Mesenchymal stem cell (in vitro differentiated cells and primary cell): ENCODE results near the gene PXDN.
"Not testable (repeated sequence)": the region's sequence is repeated elsewhere in the genome, so short reads cannot be mapped to it uniquely, and the experiment has no call there.

Experiments
- DNase-seq: peaks from one replicate; pipeline ENCODE4 v3.0.0-alpha.2; 2013
- H2AFZ ChIP-seq: one replicate; pipeline ENCODE4 v1.6.1; 2013; ENCODE audit warnings: low read depth, mild to moderate bottlenecking, control low read depth, inconsistent platforms, low read length, moderate library complexity
- H2AK5ac ChIP-seq: 2 replicates; pipeline ENCODE4 v1.6.1; 2013; ENCODE audit warnings: low read length, moderate library complexity, mild to moderate bottlenecking, inconsistent platforms; ENCODE audit not compliant: severe bottlenecking
- H2BK120ac ChIP-seq: one replicate; pipeline ENCODE4 v1.6.1; 2013; ENCODE audit warnings: low read depth, mild to moderate bottlenecking, inconsistent platforms, low read length, moderate library complexity
- H2BK12ac ChIP-seq, 2 experiments: one replicate each; pipeline ENCODE4 v1.6.1; 2013; ENCODE audit warnings: inconsistent platforms in 2 of 2, low read length in 2 of 2, mild to moderate bottlenecking in 2 of 2, moderate library complexity in 2 of 2, control low read depth in 1 of 2
- H2BK15ac ChIP-seq: one replicate; pipeline ENCODE4 v1.6.1; 2013; ENCODE audit warnings: mild to moderate bottlenecking, low read depth, inconsistent platforms; ENCODE audit not compliant: poor library complexity, severe bottlenecking
- H2BK5ac ChIP-seq: 2 replicates; pipeline ENCODE4 v1.6.1; 2013; ENCODE audit warnings: low read depth, mild to moderate bottlenecking, low read length, control low read depth, inconsistent platforms; ENCODE audit not compliant: poor library complexity, severe bottlenecking
- H3K14ac ChIP-seq, 2 experiments: one replicate each; pipeline ENCODE4 v1.6.1; 2013; ENCODE audit warnings: inconsistent platforms in 2 of 2, low read length in 2 of 2, control low read depth in 1 of 2, mild to moderate bottlenecking in 1 of 2, moderate library complexity in 1 of 2
- H3K18ac ChIP-seq, 2 experiments: one replicate each; pipeline ENCODE4 v1.6.1; 2013; ENCODE audit warnings: inconsistent platforms in 2 of 2, low read length in 2 of 2, control low read depth in 1 of 2, low read depth in 1 of 2, mild to moderate bottlenecking in 1 of 2
- H3K23ac ChIP-seq, 2 experiments: one replicate each; pipeline ENCODE4 v1.6.1; 2013; ENCODE audit warnings: inconsistent platforms in 2 of 2, low read length in 2 of 2, mild to moderate bottlenecking in 2 of 2, moderate library complexity in 2 of 2, control low read depth in 1 of 2
- H3K27ac ChIP-seq: 2 replicates; pipeline ENCODE4 v1.5.1; 2013; ENCODE audit warnings: mild to moderate bottlenecking, moderate library complexity, low read length, control low read depth, inconsistent platforms; ENCODE audit not compliant: poor library complexity, severe bottlenecking
- H3K27me3 ChIP-seq, 2 experiments: 2 replicates each; pipeline versions ENCODE4 v1.6.1 to v1.7.0; 2013; ENCODE audit warnings: low read length in 2 of 2, mild to moderate bottlenecking in 2 of 2, moderate library complexity in 2 of 2, control low read depth in 1 of 2, inconsistent platforms in 1 of 2; ENCODE audit not compliant: control insufficient read depth in 1 of 2, insufficient read depth in 1 of 2
- H3K36me3 ChIP-seq, 2 experiments: 2 replicates each; pipeline versions ENCODE4 v1.6.1 to v1.7.0; 2013; ENCODE audit warnings: low read length in 2 of 2, control low read depth in 1 of 2, inconsistent platforms in 1 of 2, low read depth in 1 of 2, mild to moderate bottlenecking in 1 of 2; ENCODE audit not compliant: insufficient read depth in 2 of 2, control insufficient read depth in 1 of 2
- H3K4ac ChIP-seq, 2 experiments: one replicate each; pipeline ENCODE4 v1.6.1; 2013; ENCODE audit warnings: inconsistent platforms in 2 of 2, low read length in 2 of 2, mild to moderate bottlenecking in 2 of 2, moderate library complexity in 2 of 2, control low read depth in 1 of 2, low read depth in 1 of 2
- H3K4me1 ChIP-seq: 2 replicates; pipeline ENCODE4 v1.6.1; 2013; ENCODE audit warnings: low read depth, low read length, control low read depth; ENCODE audit not compliant: control insufficient read depth, insufficient read depth
- H3K4me2 ChIP-seq: 2 replicates; pipeline ENCODE4 v1.6.1; 2013; ENCODE audit warnings: low read length, mild to moderate bottlenecking, inconsistent platforms; ENCODE audit not compliant: poor library complexity, severe bottlenecking
- H3K4me3 ChIP-seq, 2 experiments: 2 replicates each; pipeline versions ENCODE4 v1.5.1 to v1.7.0; 2013; ENCODE audit warnings: low read length in 2 of 2, mild to moderate bottlenecking in 2 of 2, control low read depth in 1 of 2, low read depth in 1 of 2; ENCODE audit not compliant: insufficient read depth in 1 of 2
- H3K79me1 ChIP-seq: replicated peaks from 2 replicates; pipeline ENCODE4 v1.6.1; 2013; ENCODE audit warnings: mild to moderate bottlenecking, control low read depth, low read length, inconsistent platforms; ENCODE audit not compliant: poor library complexity, severe bottlenecking
- H3K9ac ChIP-seq: 2 replicates; pipeline ENCODE4 v1.7.0; 2013; ENCODE audit warnings: mild to moderate bottlenecking, low read length, moderate library complexity
- H3K9me3 ChIP-seq: 2 replicates; pipeline ENCODE4 v1.7.0; 2013; ENCODE audit warnings: mild to moderate bottlenecking, low read length; ENCODE audit not compliant: control insufficient read depth
- H4K8ac ChIP-seq: one replicate; pipeline ENCODE4 v1.6.1; 2013; ENCODE audit warnings: inconsistent platforms, mild to moderate bottlenecking, low read length, moderate library complexity
- H4K91ac ChIP-seq: one replicate; pipeline ENCODE4 v1.6.1; 2013; ENCODE audit warnings: mild to moderate bottlenecking, low read length, inconsistent platforms
- WGBS: methylation state at CpG from one replicate; pipeline ENCODE4 v1.1.7; 2013; ENCODE audit warnings: mixed read lengths; 5-methylcytosine and 5-hydroxymethylcytosine counted together

PXDN gene

GRCh38 chr2:1717113-1717512, 27.2 kb downstream of the PXDN start:
- H3K4me1 ChIP-seq = peaks cover 53% of the 10 kb centered on the region
- H3K23ac ChIP-seq = no peak overlapping the region
- no peak overlapping the region for H2AFZ ChIP-seq
- no peak overlapping the region for H2BK120ac ChIP-seq
- peaks cover 0 to 44% of the 10 kb centered on the region in 2 experiments for H3K36me3 ChIP-seq
- H2BK12ac ChIP-seq = no peak overlapping the region
- H4K91ac ChIP-seq = no peak overlapping the region
- H3K9ac ChIP-seq = no peak overlapping the region
- H4K8ac ChIP-seq = no peak overlapping the region
- H3K18ac ChIP-seq = no peak overlapping the region
- no peak overlapping the region for H3K4ac ChIP-seq
- no peak overlapping the region for H2BK5ac ChIP-seq
- WGBS = 87% methylated on average over 9 of the region's 9 CpGs
- H3K27ac ChIP-seq = no peak overlapping the region
- H3K27me3 ChIP-seq = no peaks in the 10 kb centered on the region
- no peaks in the 10 kb centered on the region for H3K9me3 ChIP-seq
- no peak overlapping the region for H3K14ac ChIP-seq
- no peaks in the 10 kb centered on the region for H3K79me1 ChIP-seq
- no peak for DNase-seq
- no peak overlapping the region for H3K4me2 ChIP-seq
- H2AK5ac ChIP-seq = no peak overlapping the region
- no peak overlapping the region for H2BK15ac ChIP-seq
- no peak overlapping the region for H3K4me3 ChIP-seq

GRCh38 chr2:1716441-1716840, 27.9 kb downstream of the PXDN start:
- Histone ChIP-seq H2AK5ac (peak overlapping the region; percentile 38), H2BK15ac (no peak overlapping the region), H3K18ac (no peak overlapping the region), H3K79me1 (no peaks in the 10 kb centered on the region), H3K4me2 (no peak overlapping the region), H3K9ac (no peak overlapping the region), H2BK120ac (no peak overlapping the region), H2AFZ (no peak overlapping the region), H3K36me3 (peaks cover 0 to 47% of the 10 kb centered on the region in 2 experiments), H3K4ac (no peak overlapping the region), H3K27ac (no peak overlapping the region), H3K4me1 (peaks cover 50% of the 10 kb centered on the region), H3K14ac (peak overlapping the region in 1 of 2 experiments; percentile 45), H4K91ac (peak overlapping the region; percentile 11), H3K23ac (no peak overlapping the region), H2BK12ac (no peak overlapping the region), H3K9me3 (no peaks in the 10 kb centered on the region), H2BK5ac (no peak overlapping the region), H3K4me3 (no peak overlapping the region), H3K27me3 (no peaks in the 10 kb centered on the region), H4K8ac (no peak overlapping the region)
- WGBS = 96% methylated on average over 9 of the region's 9 CpGs
- DNase-seq = no peak

- H2AK5ac ChIP-seq, H3K4me2 ChIP-seq, H2BK120ac ChIP-seq, H3K27me3 ChIP-seq, H3K23ac ChIP-seq, H3K9me3 ChIP-seq, DNase-seq, H3K14ac ChIP-seq, H2AFZ ChIP-seq, H3K27ac ChIP-seq, H2BK15ac ChIP-seq, H3K4ac ChIP-seq, H4K8ac ChIP-seq, H3K79me1 ChIP-seq, H3K9ac ChIP-seq, H3K4me3 ChIP-seq, H2BK5ac ChIP-seq: not testable (repeated sequence)
- peak overlapping the region in 1 of 2 experiments; percentile 14 for H3K18ac ChIP-seq
- peak overlapping the region; percentile 22 for H4K91ac ChIP-seq
- H3K4me1 ChIP-seq = peaks cover 46% of the 10 kb centered on the region
- WGBS = 86% methylated on average over 1 of the region's 2 CpGs
- peak overlapping the region in 1 of 2 experiments; percentile 44 for H2BK12ac ChIP-seq
- peaks cover 0 to 48% of the 10 kb centered on the region in 2 experiments for H3K36me3 ChIP-seq
Measured at GRCh38 chr2:1716014-1716305, 28.4 kb downstream of the PXDN start.

GRCh38 chr2:1715184-1716013, 28.9 kb downstream of the PXDN start:
- H2AFZ ChIP-seq = no peak overlapping the region
- peak overlapping the region; percentile 41 for H2AK5ac ChIP-seq
- H2BK15ac ChIP-seq = peak overlapping the region; percentile 54
- H2BK12ac ChIP-seq = peak overlapping the region in 1 of 2 experiments; percentile 44
- peak overlapping the region; percentile 22 for H4K91ac ChIP-seq
- H2BK5ac ChIP-seq = no peak overlapping the region
- H3K18ac ChIP-seq = peak overlapping the region in 1 of 2 experiments; percentile 14
- no peak overlapping the region for H3K27ac ChIP-seq
- H3K9ac ChIP-seq = peak overlapping the region; percentile 45
- H3K14ac ChIP-seq = no peak overlapping the region
- WGBS = 58% methylated on average over 22 of the region's 22 CpGs
- H3K4ac ChIP-seq = no peak overlapping the region
- H3K4me3 ChIP-seq = peak overlapping the region in 1 of 2 experiments; percentile 23
- H3K27me3 ChIP-seq = no peaks in the 10 kb centered on the region
- H3K9me3 ChIP-seq = no peaks in the 10 kb centered on the region
- no peak overlapping the region for H2BK120ac ChIP-seq
- DNase-seq = no peak
- no peak overlapping the region for H3K23ac ChIP-seq
- no peak overlapping the region for H3K4me2 ChIP-seq
- H3K79me1 ChIP-seq = no peaks in the 10 kb centered on the region
- no peak overlapping the region for H4K8ac ChIP-seq
- peaks cover 41% of the 10 kb centered on the region for H3K4me1 ChIP-seq
- peaks cover 0 to 47% of the 10 kb centered on the region in 2 experiments for H3K36me3 ChIP-seq
